Activated CD8-positive, alpha-beta memory T cell treated with anti-CD3 and anti-CD28 coated beads, Interleukin-2, amount 50 U/mL, for 24 hours (primary cell): ENCODE measurements around the gene BTBD9.

Source experiments
- DNase-seq: peaks from one replicate; pipeline ENCODE4 v3.0.0-alpha.2; 2020; ENCODE audit errors: extremely low read depth

BTBD9 gene

DNA sequence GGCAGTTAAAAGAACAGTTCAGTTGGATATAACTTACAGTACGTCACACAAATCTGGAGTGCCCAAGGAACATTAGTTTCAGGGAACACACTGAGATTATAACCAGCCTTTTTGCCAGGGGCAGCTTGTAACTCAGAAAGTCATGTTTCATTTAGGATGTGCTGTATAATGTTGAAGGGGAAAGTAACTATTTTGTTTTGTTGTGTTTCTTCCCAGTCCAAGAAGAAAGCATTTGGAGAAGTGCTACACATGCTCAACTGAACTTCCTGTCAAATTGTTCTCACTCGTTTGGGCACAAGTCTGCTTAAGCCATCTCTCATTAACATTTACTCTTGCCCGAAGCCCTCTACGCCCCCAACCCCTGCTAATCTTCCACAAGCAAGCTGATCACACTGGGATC lies 157.9 kb downstream of the BTBD9 start:
- no peak for DNase-seq

- no peak for DNase-seq
These were observed 158.4 kb downstream of the BTBD9 start for GRCh38 chr6:38481211-38481836.

- DNase-seq: no peak
These were observed 159.7 kb downstream of the BTBD9 start for GRCh38 chr6:38480036-38480435.

- DNase-seq: no peak
These were observed 160.4 kb downstream of the BTBD9 start for GRCh38 chr6:38479331-38479730.

GRCh38 chr6:38477680-38478260 lies 162.0 kb downstream of the BTBD9 start:
- no peak for DNase-seq

GRCh38 chr6:38476888-38477287 lies 162.8 kb downstream of the BTBD9 start:
- no peak for DNase-seq

DNA sequence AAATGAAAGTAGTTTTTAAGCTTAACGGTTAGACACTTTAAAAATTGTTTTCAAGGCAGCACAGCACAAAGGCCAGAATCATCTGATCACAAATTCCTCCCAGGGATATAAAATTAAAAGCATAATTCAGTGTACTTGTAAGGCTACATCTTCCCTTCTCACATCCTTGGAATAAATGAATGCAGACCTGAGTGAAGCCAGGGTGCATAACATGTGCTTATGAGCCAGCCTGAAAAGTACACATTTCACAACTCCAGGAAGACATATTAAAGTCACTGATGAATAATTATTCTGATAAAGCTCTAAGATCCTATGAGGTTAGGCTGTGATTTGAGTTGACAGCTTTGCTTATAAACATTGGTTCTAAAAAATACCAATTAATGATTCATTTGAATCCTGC lies 163.6 kb downstream of the BTBD9 start:
- no peak for DNase-seq

- no peak for DNase-seq
These were observed 169.2 kb downstream of the BTBD9 start for GRCh38 chr6:38470548-38470947.

DNA sequence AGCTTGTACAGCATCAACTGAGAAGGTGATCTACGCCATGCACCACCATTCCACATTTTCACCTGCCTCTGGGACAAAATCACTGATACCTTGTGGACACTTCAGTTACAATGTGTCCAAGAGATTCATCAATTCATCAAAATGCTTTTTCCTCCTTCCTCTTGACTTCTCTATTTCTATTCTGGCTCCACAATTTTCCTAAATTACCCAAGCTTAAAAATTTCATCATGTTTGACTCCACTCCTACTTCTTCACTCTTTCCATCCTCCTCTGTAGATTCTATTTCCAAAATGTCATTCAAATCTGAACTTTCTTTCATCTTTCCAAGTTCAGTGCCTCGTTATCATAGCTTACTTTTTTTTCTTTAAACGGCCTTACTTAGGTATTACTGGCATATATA lies 172.2 kb downstream of the BTBD9 start:
- no peak for DNase-seq

- DNase-seq: no peak
These were observed 179.5 kb downstream of the BTBD9 start for GRCh38 chr6:38460186-38460585.

- DNase-seq: no peak
These were observed 180.4 kb downstream of the BTBD9 start for GRCh38 chr6:38459291-38459690.

GRCh38 chr6:38453861-38454260 lies 185.9 kb downstream of the BTBD9 start:
- DNase-seq: no peak

DNA sequence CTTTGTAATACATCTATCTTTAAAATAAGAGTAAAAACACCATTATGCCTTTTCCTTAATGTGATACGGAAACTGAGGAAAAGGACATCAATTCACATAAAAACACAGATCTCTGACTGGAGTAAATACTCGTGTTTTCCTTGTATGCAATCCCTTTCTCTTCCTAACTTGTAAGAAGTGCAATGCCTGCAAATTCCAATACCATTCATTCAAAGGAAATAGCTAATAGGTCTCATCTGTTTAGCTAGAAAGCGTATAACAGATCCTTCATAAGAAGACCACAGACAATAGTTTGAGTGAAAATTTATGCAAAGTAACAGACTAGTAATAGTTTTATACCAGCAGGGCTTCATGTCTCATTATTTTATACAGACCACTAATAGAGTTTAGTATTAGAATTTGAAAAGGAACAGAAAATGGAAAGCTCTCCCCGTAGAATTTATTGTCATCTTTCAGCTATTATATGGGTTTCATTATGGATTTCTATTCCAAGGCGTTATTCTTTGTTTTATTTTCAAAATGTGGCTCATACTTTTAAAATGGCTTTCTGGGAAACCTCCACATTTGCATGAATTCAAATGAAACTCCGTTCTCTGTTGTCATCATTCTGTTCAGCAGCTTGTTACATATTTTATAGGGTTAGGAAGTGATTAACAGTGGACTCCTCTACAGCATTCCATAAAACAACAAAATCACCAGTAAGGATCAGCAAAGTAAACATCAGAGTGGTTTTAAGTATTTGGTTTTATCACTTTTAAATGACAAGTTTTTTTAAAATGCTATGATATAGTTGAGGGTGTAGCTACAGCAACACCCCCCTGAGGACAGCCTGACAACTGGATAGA lies 186.7 kb downstream of the BTBD9 start:
- no peak for DNase-seq

DNA sequence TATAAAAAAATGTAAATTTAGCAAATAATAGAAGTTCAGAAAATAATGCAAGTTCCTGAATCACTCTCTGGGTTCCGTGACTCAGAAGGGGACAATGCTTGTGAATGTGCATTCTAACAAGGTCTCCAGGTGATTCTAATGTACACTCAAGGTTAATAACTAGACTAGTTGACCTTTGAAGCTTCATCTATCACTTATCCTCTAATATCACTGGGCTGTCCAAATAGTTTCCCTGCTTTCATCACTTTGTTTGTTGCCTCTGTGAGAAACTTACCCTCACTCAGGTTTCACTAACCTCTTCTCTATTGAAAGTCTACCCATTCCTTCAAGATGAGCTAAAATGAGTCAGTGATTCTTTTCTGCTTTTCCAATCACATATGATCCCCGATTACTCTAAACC lies 189.0 kb downstream of the BTBD9 start:
- no peak for DNase-seq

DNA sequence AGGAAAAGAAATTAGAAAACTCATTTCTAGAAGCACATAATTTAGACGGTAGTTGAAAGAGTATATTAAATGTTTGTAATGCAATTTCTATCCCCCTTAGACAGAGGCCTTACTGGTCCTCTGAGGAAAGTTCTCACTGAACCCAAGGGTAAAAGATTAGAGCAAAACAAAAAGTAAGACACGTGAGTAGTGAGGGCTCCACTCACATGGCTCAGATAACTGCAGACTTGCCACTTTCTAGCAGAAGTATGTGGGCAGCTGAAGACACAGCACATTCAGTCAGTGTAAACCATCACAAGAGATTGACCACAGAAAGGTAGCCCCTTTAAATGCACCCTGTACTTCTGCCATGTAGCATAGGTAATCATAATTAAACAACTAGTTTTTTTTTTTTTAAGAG lies 193.8 kb downstream of the BTBD9 start:
- DNase-seq: no peak

DNA sequence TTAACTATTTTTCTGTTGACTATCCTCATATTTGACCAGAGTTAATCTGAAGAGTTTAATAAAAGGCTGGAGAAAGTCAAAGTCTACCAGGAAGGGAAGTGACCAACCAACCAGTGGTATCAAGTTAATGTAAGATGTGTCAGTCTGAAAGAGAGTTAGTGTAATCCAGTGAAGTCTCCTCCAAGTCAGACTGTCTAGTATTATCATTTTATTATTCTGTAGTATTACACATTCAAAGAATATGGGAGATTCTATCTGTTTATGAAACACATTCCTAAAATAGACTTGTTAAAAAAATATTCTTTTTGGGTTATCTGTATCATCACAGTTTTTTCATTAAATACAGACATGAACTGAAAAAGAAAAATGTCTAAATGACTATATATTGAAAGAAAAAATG lies 194.4 kb downstream of the BTBD9 start:
- no peak for DNase-seq

DNA sequence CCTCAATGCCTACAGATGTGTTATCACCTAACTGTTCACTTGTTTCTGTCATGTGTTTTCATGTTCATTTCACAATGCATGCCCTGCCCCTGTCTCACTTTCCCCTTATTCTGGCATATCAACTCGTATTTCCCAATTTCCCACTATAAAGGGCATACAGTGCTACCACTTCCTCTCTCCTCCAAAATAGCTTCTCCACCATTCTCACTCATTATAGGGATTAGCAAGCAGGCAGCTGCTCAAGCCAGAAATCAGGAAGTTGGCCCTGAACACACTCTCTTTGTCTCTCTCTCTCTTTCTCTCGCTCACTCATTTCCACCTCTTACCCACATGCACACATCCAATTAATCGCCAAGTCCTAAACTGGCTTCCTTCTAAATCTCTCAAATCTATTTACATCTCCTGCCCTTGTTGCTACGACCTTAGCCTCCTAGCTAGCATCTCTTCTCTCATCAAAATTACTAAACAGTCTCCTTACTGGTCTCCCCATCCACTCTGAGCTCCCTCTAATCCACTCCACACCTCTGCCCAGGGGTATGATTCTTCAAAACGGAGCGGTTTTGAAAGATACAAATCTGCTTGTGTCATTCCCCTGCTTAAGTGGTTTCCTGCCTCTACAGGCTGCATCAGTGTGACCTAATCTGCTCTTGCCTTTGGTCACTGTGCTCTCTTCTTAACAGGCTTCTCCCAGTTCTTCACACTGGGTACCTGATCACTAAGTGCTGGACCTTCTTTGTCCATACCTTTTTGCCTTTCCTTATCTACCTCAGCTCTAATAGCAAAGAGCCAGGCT lies 196.2 kb downstream of the BTBD9 start:
- DNase-seq: no peak

- DNase-seq: no peak
These were observed 201.6 kb downstream of the BTBD9 start for GRCh38 chr6:38438097-38438496.

DNA sequence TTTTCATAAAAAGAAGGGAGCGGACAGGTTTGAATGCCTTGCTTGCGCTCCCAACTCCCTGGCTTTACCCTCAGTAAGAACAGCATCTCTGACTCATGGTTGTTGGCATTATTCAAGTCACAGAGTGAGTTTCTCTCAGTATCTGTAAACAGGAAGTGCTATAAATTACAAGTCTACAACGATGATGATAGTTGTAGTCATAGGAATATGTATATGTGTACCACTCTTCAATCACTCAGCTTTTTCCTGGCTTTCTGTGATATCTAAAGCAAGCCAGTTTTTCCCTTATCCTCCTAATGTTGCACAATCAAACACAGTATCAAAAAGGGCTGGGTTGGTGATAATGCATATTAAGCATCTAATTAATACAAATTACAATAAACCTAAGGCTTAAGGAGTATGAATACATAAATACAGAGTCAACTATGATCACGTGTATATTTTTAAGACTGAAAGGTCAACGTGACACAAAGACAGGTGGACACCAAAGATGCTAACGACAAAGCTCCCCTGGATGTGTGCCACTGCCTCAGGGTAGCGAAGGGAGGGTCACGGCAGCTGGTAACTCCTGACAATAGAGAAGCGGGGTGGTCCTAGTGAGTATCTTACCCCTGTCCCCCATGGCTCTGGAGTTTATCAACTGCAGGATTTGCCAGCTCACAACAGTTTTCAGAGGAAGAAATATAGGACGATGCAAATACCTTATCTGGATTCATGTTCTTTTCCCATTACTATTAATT lies 202.8 kb downstream of the BTBD9 start:
- no peak for DNase-seq

DNA sequence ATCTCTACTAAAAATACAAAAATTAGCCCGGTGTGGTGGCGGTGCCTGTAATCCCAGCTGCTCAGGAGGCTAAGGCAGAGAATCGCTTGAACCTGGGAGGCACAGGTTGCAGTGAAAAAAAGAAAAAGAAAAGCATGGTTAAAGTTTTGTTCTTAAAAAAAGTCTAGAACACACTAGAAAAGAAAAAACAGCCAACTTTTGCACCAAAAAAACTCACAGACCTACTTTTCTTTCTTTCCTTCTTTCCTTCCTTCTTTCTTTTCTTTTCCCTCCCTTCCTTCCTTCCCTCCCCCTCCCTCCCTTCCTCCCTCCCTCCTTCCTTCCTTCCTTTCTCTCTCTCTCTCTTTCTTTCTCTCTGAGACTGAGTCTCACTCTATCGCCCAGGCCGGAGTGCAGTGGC lies 204.4 kb downstream of the BTBD9 start:
- DNase-seq: no peak

DNA sequence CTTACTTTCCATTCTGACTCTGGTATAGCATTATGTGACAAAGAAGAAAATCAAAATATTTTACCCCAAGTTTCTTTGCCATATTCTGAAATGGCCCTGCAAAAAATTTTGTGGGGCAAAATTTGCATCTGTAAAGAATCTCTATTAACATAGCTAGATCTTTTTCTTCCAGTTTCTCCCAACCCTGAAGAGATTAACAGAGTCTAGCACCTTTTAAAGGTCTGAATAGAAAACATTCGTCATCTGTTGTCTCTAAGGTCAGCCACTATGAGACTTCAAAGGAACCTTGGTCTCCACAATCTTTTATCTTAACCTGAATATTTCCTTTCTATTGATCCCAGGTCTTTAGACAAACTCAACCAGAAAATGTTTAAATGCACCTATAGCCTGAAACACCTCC lies 205.7 kb downstream of the BTBD9 start:
- no peak for DNase-seq

DNA sequence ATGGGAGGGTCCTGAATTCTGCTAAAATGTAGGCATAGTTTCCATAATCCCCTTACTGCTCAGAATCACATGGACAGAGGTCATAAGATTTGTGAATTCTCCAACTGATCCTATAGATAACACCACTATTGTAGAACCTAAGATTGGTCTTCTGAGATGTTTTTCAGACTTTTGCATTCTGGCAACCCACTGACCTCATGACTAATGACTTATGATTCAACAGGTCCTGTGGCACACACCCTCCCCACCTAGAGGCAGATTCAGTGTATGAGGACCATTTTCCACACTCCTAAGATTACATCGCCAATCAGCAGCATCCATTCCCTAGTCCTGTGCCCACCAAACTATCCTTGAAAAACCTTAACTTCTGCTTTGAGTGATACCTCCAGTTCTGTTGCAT lies 207.2 kb downstream of the BTBD9 start:
- no peak for DNase-seq
